H1 (cell line): ENCODE measurements around the gene SLC15A1. TPM values are rescaled to one million over a fixed set of nuclear protein-coding genes. Genes with fewer than 3 reads are reported as not detected.

Experiments
- CTCF ChIA-PET: fragments of 300-600 bp; sonication (Branson Sonifier 250); formaldehyde crosslinking; loops from one replicate; lab custom pipeline; 2021; ENCODE audit not compliant: partially characterized antibody; lab: Charles Lee
- POLR2A ChIA-PET: fragments of 300-600 bp; sonication (Branson Sonifier 250); formaldehyde crosslinking; loops from one replicate; lab custom pipeline; 2021; ENCODE audit warnings: inconsistent platforms; ENCODE audit not compliant: partially characterized antibody; lab: Charles Lee
- DNase-seq, 2 experiments: peaks; one replicate each; pipeline versions ENCODE4 v3.0.0 to v3.0.0-alpha.2; 2010 to 2022; ENCODE audit warnings: low spot score in 2 of 2, low read depth in 1 of 2, mixed read lengths in 1 of 2
- FAIRE-seq: peaks from 2 replicates; lab custom pipeline; 2011; peaks lifted over from hg19 to GRCh38; lab: Jason Lieb, UNC
- H2AFZ ChIP-seq: 2 replicates; pipeline ENCODE4 v1.8.1; 2012; ENCODE audit warnings: low read length, inconsistent platforms
- H2AK5ac ChIP-seq: 2 replicates; pipeline ENCODE4 v1.6.1; 2013; ENCODE audit warnings: low read depth, low read length
- H2BK120ac ChIP-seq: replicated peaks from 2 replicates; pipeline ENCODE3; 2013; ENCODE audit warnings: low read depth, low read length, inconsistent platforms
- H2BK12ac ChIP-seq: 2 replicates; pipeline ENCODE4 v1.6.1; 2013; ENCODE audit warnings: low read depth, low read length
- H2BK15ac ChIP-seq: 2 replicates; pipeline ENCODE4 v1.6.1; 2013; ENCODE audit warnings: low read length
- H2BK20ac ChIP-seq: 2 replicates; pipeline ENCODE4 v1.6.1; 2013; ENCODE audit warnings: low read length
- H2BK5ac ChIP-seq: 2 replicates; pipeline ENCODE4 v1.6.1; 2013; ENCODE audit warnings: low read depth, low read length
- H3K14ac ChIP-seq: 2 replicates; pipeline ENCODE4 v1.6.1; 2013; ENCODE audit warnings: inconsistent platforms; ENCODE audit not compliant: insufficient read length
- H3K18ac ChIP-seq: 2 replicates; pipeline ENCODE4 v1.6.1; 2013; ENCODE audit warnings: low read length; ENCODE audit errors: extremely low read depth
- H3K23ac ChIP-seq: 2 replicates; pipeline ENCODE4 v1.6.1; 2013; ENCODE audit warnings: inconsistent platforms; ENCODE audit not compliant: insufficient read length
- H3K23me2 ChIP-seq: 2 replicates; pipeline ENCODE4 v1.6.1; 2013; ENCODE audit warnings: low read depth, low read length
- H3K27ac ChIP-seq: 2 replicates; pipeline ENCODE4 v1.6.1; 2011; ENCODE audit warnings: low read depth, low read length, inconsistent platforms
- H3K27me3 ChIP-seq, 4 experiments: replicated peaks in 1 of 4; 1 replicate in 1 of 4; 2 replicates in 3 of 4; pipeline versions ENCODE4 v1.6.1 to v1.8.1; 2011 to 2013; ENCODE audit warnings: low read length in 3 of 4, mild to moderate bottlenecking in 3 of 4, inconsistent platforms in 2 of 4, mixed read lengths in 2 of 4, moderate library complexity in 1 of 4; ENCODE audit not compliant: control insufficient read depth in 3 of 4, insufficient read depth in 3 of 4; ENCODE audit errors: extremely low read depth in 1 of 4
- H3K36me3 ChIP-seq, 4 experiments: 2 replicates each; pipeline versions ENCODE4 v1.6.1 to v1.8.1; 2011 to 2013; ENCODE audit warnings: mild to moderate bottlenecking in 4 of 4, low read length in 3 of 4, moderate library complexity in 2 of 4, control low read depth in 1 of 4, inconsistent platforms in 1 of 4; ENCODE audit not compliant: insufficient read depth in 4 of 4, control insufficient read depth in 2 of 4
- H3K4ac ChIP-seq: replicated peaks from 2 replicates; pipeline ENCODE3; 2013; ENCODE audit warnings: low read length, low read depth, mixed read lengths, inconsistent platforms; ENCODE audit not compliant: insufficient read length
- H3K4me1 ChIP-seq, 4 experiments: replicated peaks in 1 of 4; 1 replicate in 1 of 4; 2 replicates in 3 of 4; pipeline versions ENCODE4 v1.6.1 to v1.8.1; 2011 to 2013; ENCODE audit warnings: low read length in 3 of 4, inconsistent platforms in 2 of 4, mixed read lengths in 1 of 4; ENCODE audit not compliant: insufficient read depth in 4 of 4, control insufficient read depth in 3 of 4
- H3K4me2 ChIP-seq, 2 experiments: 2 replicates each; pipeline versions ENCODE4 v1.6.1 to v1.8.1; 2011 to 2013; ENCODE audit warnings: low read depth in 2 of 2, low read length in 2 of 2, control low read depth in 1 of 2, inconsistent platforms in 1 of 2, mild to moderate bottlenecking in 1 of 2; ENCODE audit not compliant: insufficient read depth in 1 of 2
- H3K4me3 ChIP-seq, 4 experiments: fragments of 200-600, 300-600 bp in 1 of 4; sonication (generic), shearing (Covaris generic), sonication (Bioruptor Twin) in 1 of 4; 2 replicates each; pipeline versions ENCODE4 v1.5.1 to v1.8.1; 2011 to 2016; ENCODE audit warnings: low read length in 4 of 4, low read depth in 3 of 4, control low read depth in 2 of 4, inconsistent platforms in 2 of 4, mild to moderate bottlenecking in 2 of 4, mixed read lengths in 1 of 4, moderate library complexity in 1 of 4; ENCODE audit not compliant: insufficient read depth in 2 of 4; ENCODE audit errors: extremely low read depth in 1 of 4
- H3K56ac ChIP-seq: replicated peaks from 2 replicates; pipeline ENCODE3; 2013; ENCODE audit warnings: low read depth, mild to moderate bottlenecking, mixed read lengths, low read length, inconsistent platforms; ENCODE audit not compliant: insufficient read length
- H3K79me1 ChIP-seq: 2 replicates; pipeline ENCODE4 v1.6.1; 2013; ENCODE audit warnings: low read depth, low read length, control low read depth
- H3K79me2 ChIP-seq, 2 experiments: 2 replicates each; pipeline versions ENCODE4 v1.6.1 to v1.8.1; 2012 to 2013; ENCODE audit warnings: low read length in 2 of 2, mild to moderate bottlenecking in 2 of 2, inconsistent platforms in 1 of 2; ENCODE audit not compliant: insufficient read depth in 2 of 2, control insufficient read depth in 1 of 2
- H3K9ac ChIP-seq, 4 experiments: replicated peaks in 1 of 4; 1 replicate in 1 of 4; 2 replicates in 3 of 4; pipeline versions ENCODE4 v1.6.1 to v1.8.1; 2011 to 2013; ENCODE audit warnings: low read depth in 3 of 4, low read length in 3 of 4, control low read depth in 2 of 4, mild to moderate bottlenecking in 2 of 4, moderate library complexity in 2 of 4, inconsistent platforms in 1 of 4; ENCODE audit errors: extremely low read depth in 1 of 4
- H3K9me3 ChIP-seq, 2 experiments: 2 replicates each; pipeline versions ENCODE4 v1.6.1 to v1.8.1; 2012 to 2013; ENCODE audit warnings: mild to moderate bottlenecking in 2 of 2, moderate library complexity in 2 of 2, control low read depth in 1 of 2, inconsistent platforms in 1 of 2, low read depth in 1 of 2, low read length in 1 of 2, mixed read lengths in 1 of 2; ENCODE audit not compliant: insufficient read depth in 2 of 2
- H4K20me1 ChIP-seq, 2 experiments: replicated peaks in 1 of 2; 2 replicates each; pipeline versions ENCODE3 to v1.8.1; 2011 to 2013; ENCODE audit warnings: inconsistent platforms in 2 of 2, low read length in 2 of 2, mild to moderate bottlenecking in 1 of 2; ENCODE audit not compliant: insufficient read depth in 2 of 2, control insufficient read depth in 1 of 2
- H4K5ac ChIP-seq: 2 replicates; pipeline ENCODE4 v1.6.1; 2013; ENCODE audit warnings: low read length, low read depth, mixed read lengths, inconsistent platforms; ENCODE audit not compliant: insufficient read length
- H4K8ac ChIP-seq: 2 replicates; pipeline ENCODE4 v1.8.0; 2013; ENCODE audit warnings: mild to moderate bottlenecking, moderate library complexity, low read length, inconsistent platforms; ENCODE audit not compliant: insufficient read depth; ENCODE audit errors: extremely low read depth
- H4K91ac ChIP-seq: replicated peaks from 2 replicates; pipeline ENCODE3; 2013; ENCODE audit warnings: low read length, mixed read lengths, inconsistent platforms; ENCODE audit not compliant: insufficient read length
- CBX8 ChIP-seq: fragments of 300-800, 300-1000 bp; sonication (generic); IDR thresholded peaks from 2 replicates; pipeline ENCODE4 v1.7.1; 2016; ENCODE audit warnings: low read depth, low read length, borderline replicate concordance
- KDM1A ChIP-seq: fragments of 200-600, 300-600 bp; sonication (generic); IDR thresholded peaks from 2 replicates; pipeline ENCODE4 v1.7.1; 2016; ENCODE audit warnings: mild to moderate bottlenecking, low read length, borderline replicate concordance
- WGBS, 2 experiments: shearing (Covaris generic) in 1 of 2; methylation state at CpG; one replicate each; pipeline versions ENCODE4 v1.1.6 to v1.1.7; 2013 to 2015; ENCODE audit warnings: low lambda C conversion rate in 2 of 2, mixed read lengths in 2 of 2, inconsistent platforms in 1 of 2, low coverage in 1 of 2, missing lambda C conversion rate in 1 of 2; ENCODE audit not compliant: insufficient replicate concordance in 2 of 2, insufficient coverage in 1 of 2, insufficient read length in 1 of 2; ENCODE audit errors: extremely low coverage in 1 of 2, missing lambda C conversion rate in 1 of 2; 5-methylcytosine and 5-hydroxymethylcytosine counted together
- polyA plus RNA-seq, 7 experiments: library from polyadenylated mRNA; depleted of rRNA in 3 of 7; stranded (reverse) in 5 of 7; unstranded in 2 of 7; fragments of >200 nt in 5 of 7; fragments of 200-250 nt in 2 of 7; gene quantifications; 1 replicate in 5 of 7; 2 replicates in 1 of 7; 4 replicates in 1 of 7; pipeline versions ENCODE4 v1.2.1 to v1.2.3, GENCODE V29; 2011 to 2013; ENCODE audit warnings: missing spikeins in 2 of 7, mixed read lengths in 2 of 7
- total RNA-seq: library from RNA; stranded (reverse); fragmentation: NEBNext Ultra II Directional; extraction: Animal tissue kit (Norgen Biotek cat#: 25700); gene quantifications from 2 replicates; pipeline ENCODE4 v1.2.1, GENCODE V29; 2021

SLC15A1 gene
- total and polyA plus RNA-seq, 2 of the 8 experiments (the other 6 are each of a cell fraction or from before 2014, with no cell fraction given) = 1.3 to 2.4 TPM

- Histone ChIP-seq H3K4me2 (no peak overlapping the region), H4K8ac (no peak overlapping the region), H3K27ac (no peak overlapping the region), H2BK15ac (no peak overlapping the region), H4K20me1 (no peaks in the 10 kb centered on the region), H2AFZ (no peak overlapping the region), H3K56ac (no peak overlapping the region), H3K4me3 (no peak overlapping the region), H3K9me3 (no peaks in the 10 kb centered on the region), H3K23me2 (no peaks in the 10 kb centered on the region), H2AK5ac (peak overlapping the region; percentile 82; the same call in 1 of the 2 replicates), H2BK20ac (no peak overlapping the region), H3K18ac (peak overlapping the region; percentile 62; the same call in 1 of the 2 replicates), H3K79me1 (no peaks in the 10 kb centered on the region; the same call in 1 of the 2 replicates), H2BK5ac (peak overlapping the region; percentile 26; the same call in 1 of the 2 replicates), H3K79me2 (no peaks in the 10 kb centered on the region), H2BK12ac (peak overlapping the region; percentile 55; the same call in 1 of the 2 replicates), H3K14ac (no peak overlapping the region), H4K91ac (peak overlapping the region; percentile 52), H3K27me3 (no peaks in the 10 kb centered on the region), H3K9ac (no peak overlapping the region), H3K36me3 (no peaks in the 10 kb centered on the region), H3K4me1 (peaks cover 0 to 14% (median 8%) of the 10 kb centered on the region in 4 experiments; a peak in 4 of 7 replicates), H2BK120ac (no peak overlapping the region), H4K5ac (no peak overlapping the region), H3K4ac (no peak overlapping the region), H3K23ac (no peak overlapping the region)
- DNase-seq = no peak
- ChIA-PET CTCF (interaction anchor here (1.2 to 1.6 kb wide), 2 partner anchors 16 to 104 kb away, joined by 4 to 5 read pairs; no protein-coding TSS in a partner anchor), POLR2A (no interaction called here)
- no peak for FAIRE-seq
- TF ChIP-seq CBX8 = no peak
- TF ChIP-seq KDM1A = peak; percentile 25; the same call in 1 of the 2 replicates
- WGBS, 2 experiments = 85% methylated on average over 6 of the region's 6 CpGs; no CpG with 5 or more reads in 1 of the 2 experiments
Observed at GRCh38 chr13:98689347-98689968, 63.0 kb downstream of the SLC15A1 start.
